GM12878 (cell line): ENCODE data around the gene LMBRD1. TPM values are rescaled to one million over a fixed set of nuclear protein-coding genes. Genes with fewer than 3 reads are reported as not detected.

ENCODE experiments used
- ATAC-seq: fragments of 200-7000 bp; cut with Tn5 transposase; 3 replicates; pipeline ENCODE4 v1.9.1; 2020; ENCODE audit warnings: mild to moderate bottlenecking, moderate library complexity
- BruUV-seq: library from RNA; stranded (reverse); fragments of 400-500 nt; replicated peaks from 2 replicates; lab custom pipeline; 2021; lab: Mats Ljungman, UMichigan
- CTCF ChIA-PET: fragments of 300-600 bp; sonication (Branson Sonifier 250); formaldehyde crosslinking; extraction: SDS; loops from one replicate; lab custom pipeline; 2021; ENCODE audit warnings: inconsistent platforms; lab: Yijun Ruan, JAX
- POLR2A ChIA-PET: fragments of 350-600 bp; formaldehyde crosslinking; extraction: SDS; loops from one replicate; lab custom pipeline; 2021; ENCODE audit warnings: inconsistent platforms; lab: Charles Lee
- RAD21 ChIA-PET: fragments of 300-600 bp; sonication (Branson Sonifier 250); formaldehyde crosslinking; loops from one replicate; lab custom pipeline; 2023; ENCODE audit warnings: antibody characterized with exemption; ENCODE audit not compliant: unreplicated experiment; lab: Charles Lee
- SMC1A ChIA-PET: fragments of 300-600 bp; sonication (Branson Sonifier 250); formaldehyde crosslinking; loops from one replicate; lab custom pipeline; 2023; ENCODE audit not compliant: unreplicated experiment, uncharacterized antibody; lab: Charles Lee
- DNase-seq: peaks from one replicate; pipeline ENCODE4 v3.0.0-alpha.2; 2011; ENCODE audit warnings: low read depth, low spot score
- FAIRE-seq: peaks from 3 replicates; lab custom pipeline; 2011; peaks lifted over from hg19 to GRCh38; lab: Jason Lieb, UNC
- H2AFZ ChIP-seq: 2 replicates; pipeline ENCODE4 v1.6.0; 2011; ENCODE audit warnings: low read depth, low read length, control low read depth; ENCODE audit not compliant: control insufficient read depth
- H3K27ac ChIP-seq: 2 replicates; pipeline ENCODE4 v1.5.1; 2011; ENCODE audit warnings: control low read depth; ENCODE audit not compliant: control insufficient read depth, insufficient read depth
- H3K27me3 ChIP-seq, 2 experiments: replicated peaks in 1 of 2; 2 replicates each; pipeline versions ENCODE4 v1.6.0 to v1.6.1; 2011; ENCODE audit warnings: low read length in 1 of 2; ENCODE audit not compliant: control insufficient read depth in 2 of 2, insufficient read depth in 2 of 2
- H3K36me3 ChIP-seq, 2 experiments: 2 replicates each; pipeline ENCODE4 v1.5.1; 2011; ENCODE audit warnings: low read length in 1 of 2; ENCODE audit not compliant: control insufficient read depth in 2 of 2, insufficient read depth in 2 of 2
- H3K4me1 ChIP-seq: 2 replicates; pipeline ENCODE4 v1.6.1; 2011; ENCODE audit warnings: mild to moderate bottlenecking, low read length, moderate library complexity, mixed read lengths; ENCODE audit not compliant: control insufficient read depth, insufficient read depth
- H3K4me2 ChIP-seq: 2 replicates; pipeline ENCODE4 v1.6.0; 2011; ENCODE audit warnings: control low read depth; ENCODE audit not compliant: control insufficient read depth, insufficient read depth
- H3K4me3 ChIP-seq: fragments of 200-600 bp; sonication (generic); 2 replicates; pipeline ENCODE4 v1.5.1; 2016
- H3K79me2 ChIP-seq: 2 replicates; pipeline ENCODE4 v1.6.0; 2011; ENCODE audit warnings: low read length; ENCODE audit not compliant: control insufficient read depth, insufficient read depth
- H3K9ac ChIP-seq: 2 replicates; pipeline ENCODE4 v1.8.0; 2011; ENCODE audit warnings: low read length, control low read depth, mixed read lengths; ENCODE audit not compliant: control insufficient read depth, insufficient read depth
- H3K9me3 ChIP-seq: replicated peaks from 3 replicates; pipeline ENCODE4 v1.5.1; 2011; ENCODE audit warnings: mild to moderate bottlenecking, low read length; ENCODE audit not compliant: control insufficient read depth, insufficient read depth
- H4K20me1 ChIP-seq: 2 replicates; pipeline ENCODE4 v1.6.0; 2011; ENCODE audit not compliant: control insufficient read depth, insufficient read depth
- EGR1 ChIP-seq, 2 experiments: IDR thresholded peaks; 1 replicate in 1 of 2; 2 replicates in 1 of 2; pipeline ENCODE4 v1.6.1; 2011 to 2012; ENCODE audit warnings: low read depth in 2 of 2, low read length in 2 of 2, borderline replicate concordance in 1 of 2, mild to moderate bottlenecking in 1 of 2, moderate library complexity in 1 of 2
- WGBS: methylation state at CpG from one replicate; pipeline ENCODE4 v1.1.6; 2016; ENCODE audit warnings: low lambda C conversion rate; ENCODE audit not compliant: insufficient replicate concordance, insufficient coverage; ENCODE audit errors: missing lambda C conversion rate; 5-methylcytosine and 5-hydroxymethylcytosine counted together
- in situ Hi-C: fragments of 300-500 bp; cut with MboI; formaldehyde crosslinking; loops from 9 replicates; pipeline ENCODE4 v1.14.3; 2018; ENCODE audit warnings: mixed read lengths
- intact Hi-C: fragments of 100-400 bp; cut with micrococcal nuclease; formaldehyde crosslinking; loops from one replicate; pipeline ENCODE4 v1.14.2; 2022; ENCODE audit not compliant: unreplicated experiment
- polyA plus RNA-seq, 11 experiments: library from polyadenylated mRNA; depleted of rRNA in 4 of 11; unstranded in 6 of 11; stranded (reverse) in 5 of 11; fragments of >200 nt; fragmentation: Nextera tagmentation in 4 of 11; fragmentation: Illumina TruSeq in 1 of 11; extraction: Ambion mirVana in 4 of 11; extraction: Trizol in 1 of 11; gene quantifications; 1 replicate in 1 of 11; 2 replicates in 10 of 11; pipeline versions ENCODE4 v1.2.1 to v1.2.3, GENCODE V29; 2011 to 2016; ENCODE audit warnings: inconsistent platforms in 2 of 11, missing spikeins in 2 of 11, low read depth in 1 of 11
- total RNA-seq, 4 experiments: library from RNA; depleted of rRNA in 3 of 4; stranded (reverse); fragments of >200 nt in 3 of 4; fragmentation: Illumina TruSeq in 1 of 4; extraction: Trizol in 1 of 4; gene quantifications; 2 replicates each; pipeline versions ENCODE4 v1.2.1 to v1.2.3, GENCODE V29; 2013 to 2021
- TF ChIP-seq, protein P1 (sequence below), 3 experiments: IDR thresholded peaks in 2 of 3; conservative IDR thresholded peaks in 1 of 3; 2 replicates each; pipeline ENCODE4 v1.5.1; 2011; ENCODE audit warnings: low read depth in 3 of 3, low read length in 3 of 3, mild to moderate bottlenecking in 3 of 3, control low read depth in 2 of 3, moderate library complexity in 2 of 3, inconsistent platforms in 1 of 3, mixed read lengths in 1 of 3; ENCODE audit not compliant: control insufficient read depth in 2 of 3, insufficient read depth in 1 of 3; ENCODE audit errors: extremely low read depth in 1 of 3

LMBRD1 gene
- total and polyA plus RNA-seq, 10 of the 15 experiments (the other 5 are each of a cell fraction or from before 2014, with no cell fraction given) = 20.0 to 82.1 (median 27.2) TPM

DNA sequence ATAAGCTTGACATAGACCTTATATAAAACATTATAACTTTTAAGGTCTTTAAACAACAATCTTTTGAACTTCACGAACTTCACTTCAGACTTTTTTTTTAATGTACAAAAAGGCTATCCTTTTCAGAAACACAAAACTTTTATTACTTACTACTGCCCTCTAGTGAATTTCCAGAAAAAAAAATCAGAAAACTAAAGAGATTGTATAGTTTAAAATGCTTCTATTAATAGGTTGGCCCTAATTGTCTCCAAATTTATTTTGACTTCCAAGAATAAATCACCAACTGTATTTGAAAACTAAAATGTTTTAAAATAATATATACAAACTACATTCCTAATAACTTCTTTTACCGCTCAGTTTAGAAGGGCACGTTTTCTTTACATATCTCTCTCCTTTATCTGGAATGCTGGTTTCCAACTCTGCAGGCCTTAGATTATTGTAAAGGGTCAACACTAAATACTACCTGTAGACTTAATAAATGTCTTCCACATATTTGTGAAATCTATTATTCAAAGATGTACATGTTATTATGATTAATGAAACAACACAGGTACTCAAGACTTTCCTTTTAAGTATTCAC, 66.8 kb downstream of the LMBRD1 start:
- no peak for FAIRE-seq
- ChIA-PET SMC1A (interaction anchor here (0.7 to 4.1 kb wide), 7 partner anchors 15 to 378 kb away, joined by 3 to 57 read pairs (median 4); no protein-coding TSS in a partner anchor), CTCF (interaction anchor here (0.7 to 1.8 kb wide), 17 partner anchors 9 to 386 kb away, joined by 3 to 27 read pairs (median 4); partner anchors contain the start of gene LMBRD1), POLR2A (no interaction called here), RAD21 (interaction anchor here (0.7 to 1.8 kb wide), 7 partner anchors 9 to 379 kb away, joined by 3 to 6 read pairs (median 4); no protein-coding TSS in a partner anchor)
- no peak for ATAC-seq
- H3K27ac ChIP-seq = no peak overlapping the region
- no peak overlapping the region for H2AFZ ChIP-seq
- no peak overlapping the region for H3K4me2 ChIP-seq
- 85% methylated on average over 3 of the region's 3 CpGs for WGBS
- H3K4me3 ChIP-seq = no peak overlapping the region
- intact Hi-C loops (loop anchor here (5.0 to 10.0 kb wide), 3 partner anchors 105 to 437 kb away; partner anchors contain the start of gene COL19A1), in situ Hi-C loops (loop anchor here (25.0 kb wide), 1 partner anchor 382 kb away; no protein-coding TSS in a partner anchor)
- no peaks in the 10 kb centered on the region for H3K4me1 ChIP-seq
- H3K27me3 ChIP-seq = no peaks in the 10 kb centered on the region
- no peak for TF ChIP-seq EGR1 (IDR thresholded peaks at IDR 0.05; ENCODE audit: borderline replicate concordance in 1 of 2, low read depth in 2 of 2, low read length in 2 of 2)
- TF ChIP-seq, protein P1, sequence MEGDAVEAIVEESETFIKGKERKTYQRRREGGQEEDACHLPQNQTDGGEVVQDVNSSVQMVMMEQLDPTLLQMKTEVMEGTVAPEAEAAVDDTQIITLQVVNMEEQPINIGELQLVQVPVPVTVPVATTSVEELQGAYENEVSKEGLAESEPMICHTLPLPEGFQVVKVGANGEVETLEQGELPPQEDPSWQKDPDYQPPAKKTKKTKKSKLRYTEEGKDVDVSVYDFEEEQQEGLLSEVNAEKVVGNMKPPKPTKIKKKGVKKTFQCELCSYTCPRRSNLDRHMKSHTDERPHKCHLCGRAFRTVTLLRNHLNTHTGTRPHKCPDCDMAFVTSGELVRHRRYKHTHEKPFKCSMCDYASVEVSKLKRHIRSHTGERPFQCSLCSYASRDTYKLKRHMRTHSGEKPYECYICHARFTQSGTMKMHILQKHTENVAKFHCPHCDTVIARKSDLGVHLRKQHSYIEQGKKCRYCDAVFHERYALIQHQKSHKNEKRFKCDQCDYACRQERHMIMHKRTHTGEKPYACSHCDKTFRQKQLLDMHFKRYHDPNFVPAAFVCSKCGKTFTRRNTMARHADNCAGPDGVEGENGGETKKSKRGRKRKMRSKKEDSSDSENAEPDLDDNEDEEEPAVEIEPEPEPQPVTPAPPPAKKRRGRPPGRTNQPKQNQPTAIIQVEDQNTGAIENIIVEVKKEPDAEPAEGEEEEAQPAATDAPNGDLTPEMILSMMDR (IDR thresholded peaks at IDR 0.05 in 2 of 3, conservative IDR thresholded peaks at IDR 0.05 in 1 of 3; ENCODE audit: control insufficient read depth in 2 of 3, extremely low read depth in 1 of 3, insufficient read depth in 1 of 3, low read depth in 3 of 3, low read length in 3 of 3) = peak in 1 of 3 experiments; percentile 28; a peak in 2 of 6 replicates
- H4K20me1 ChIP-seq = no peaks in the 10 kb centered on the region
- BruUV-seq = no TSS peak
- no peaks in the 10 kb centered on the region for H3K36me3 ChIP-seq
- H3K79me2 ChIP-seq = no peaks in the 10 kb centered on the region
- no peak for DNase-seq
- H3K9me3 ChIP-seq = peaks cover 2% of the 10 kb centered on the region; the same call in 1 of the 3 replicates
- no peak overlapping the region for H3K9ac ChIP-seq
